GM18502 (cell line): ENCODE measurements around the gene CADM1.

Experiments used
- ATAC-seq: cut with Tn5 transposase; IDR thresholded peaks from one replicate; pipeline ENCODE4 v1.9.1; 2021; ENCODE audit warnings: mild to moderate bottlenecking; ENCODE audit not compliant: unreplicated experiment, poor library complexity

The CADM1 gene

GRCh38 chr11:115409116-115409670 is 95.0 kb downstream of the CADM1 start:
- ATAC-seq, result no peak

- no peak for ATAC-seq
Measured at GRCh38 chr11:115408036-115408921, 95.9 kb downstream of the CADM1 start.

GRCh38 chr11:115407496-115407895 is 96.7 kb downstream of the CADM1 start:
- no peak for ATAC-seq

GRCh38 chr11:115406404-115406803 is 97.8 kb downstream of the CADM1 start:
- no peak for ATAC-seq

GRCh38 chr11:115398333-115399080 is 105.7 kb downstream of the CADM1 start:
- ATAC-seq, result no peak

- ATAC-seq, result no peak
Measured at GRCh38 chr11:115396533-115396932, 107.7 kb downstream of the CADM1 start.

- ATAC-seq, result no peak
Measured at GRCh38 chr11:115393950-115394349, 110.3 kb downstream of the CADM1 start.

- ATAC-seq, result no peak
Measured at GRCh38 chr11:115391598-115391997, 112.6 kb downstream of the CADM1 start.

GRCh38 chr11:115391160-115391559 is 113.1 kb downstream of the CADM1 start:
- ATAC-seq, result no peak

GRCh38 chr11:115390441-115390840 is 113.8 kb downstream of the CADM1 start:
- ATAC-seq, result no peak

- ATAC-seq, result no peak
Measured at GRCh38 chr11:115389790-115390189, 114.4 kb downstream of the CADM1 start.

- ATAC-seq, result no peak
Measured at GRCh38 chr11:115385226-115385625, 119.0 kb downstream of the CADM1 start.

- ATAC-seq, result no peak
Measured at GRCh38 chr11:115384236-115384635, 120.0 kb downstream of the CADM1 start.

- no peak for ATAC-seq
Measured at GRCh38 chr11:115383431-115383830, 120.8 kb downstream of the CADM1 start.

GRCh38 chr11:115379528-115379927 is 124.7 kb downstream of the CADM1 start:
- peak; percentile 45 for ATAC-seq

GRCh38 chr11:115378557-115378956 is 125.7 kb downstream of the CADM1 start:
- ATAC-seq, result no peak

GRCh38 chr11:115377882-115378296 is 126.3 kb downstream of the CADM1 start:
- ATAC-seq, result no peak

GRCh38 chr11:115368616-115369015 is 135.6 kb downstream of the CADM1 start:
- no peak for ATAC-seq

- no peak for ATAC-seq
Measured at GRCh38 chr11:115366826-115367225, 137.4 kb downstream of the CADM1 start.

- no peak for ATAC-seq
Measured at GRCh38 chr11:115365907-115366306, 138.3 kb downstream of the CADM1 start.

GRCh38 chr11:115364896-115365295 is 139.3 kb downstream of the CADM1 start:
- no peak for ATAC-seq
